Measurements from ENCODE around the gene C16orf96.

GRCh38 chr16:4574919-4575705, 19.0 kb downstream of the C16orf96 start:
- TF ChIP-seq, protein P1, sequence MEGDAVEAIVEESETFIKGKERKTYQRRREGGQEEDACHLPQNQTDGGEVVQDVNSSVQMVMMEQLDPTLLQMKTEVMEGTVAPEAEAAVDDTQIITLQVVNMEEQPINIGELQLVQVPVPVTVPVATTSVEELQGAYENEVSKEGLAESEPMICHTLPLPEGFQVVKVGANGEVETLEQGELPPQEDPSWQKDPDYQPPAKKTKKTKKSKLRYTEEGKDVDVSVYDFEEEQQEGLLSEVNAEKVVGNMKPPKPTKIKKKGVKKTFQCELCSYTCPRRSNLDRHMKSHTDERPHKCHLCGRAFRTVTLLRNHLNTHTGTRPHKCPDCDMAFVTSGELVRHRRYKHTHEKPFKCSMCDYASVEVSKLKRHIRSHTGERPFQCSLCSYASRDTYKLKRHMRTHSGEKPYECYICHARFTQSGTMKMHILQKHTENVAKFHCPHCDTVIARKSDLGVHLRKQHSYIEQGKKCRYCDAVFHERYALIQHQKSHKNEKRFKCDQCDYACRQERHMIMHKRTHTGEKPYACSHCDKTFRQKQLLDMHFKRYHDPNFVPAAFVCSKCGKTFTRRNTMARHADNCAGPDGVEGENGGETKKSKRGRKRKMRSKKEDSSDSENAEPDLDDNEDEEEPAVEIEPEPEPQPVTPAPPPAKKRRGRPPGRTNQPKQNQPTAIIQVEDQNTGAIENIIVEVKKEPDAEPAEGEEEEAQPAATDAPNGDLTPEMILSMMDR (IDR thresholded peaks at IDR 0.05; ENCODE audit: low read depth, low read length, missing input control) = no peak
- TF ChIP-seq MAX (IDR thresholded peaks at IDR 0.05) = no peak
- TF ChIP-seq, protein P2, sequence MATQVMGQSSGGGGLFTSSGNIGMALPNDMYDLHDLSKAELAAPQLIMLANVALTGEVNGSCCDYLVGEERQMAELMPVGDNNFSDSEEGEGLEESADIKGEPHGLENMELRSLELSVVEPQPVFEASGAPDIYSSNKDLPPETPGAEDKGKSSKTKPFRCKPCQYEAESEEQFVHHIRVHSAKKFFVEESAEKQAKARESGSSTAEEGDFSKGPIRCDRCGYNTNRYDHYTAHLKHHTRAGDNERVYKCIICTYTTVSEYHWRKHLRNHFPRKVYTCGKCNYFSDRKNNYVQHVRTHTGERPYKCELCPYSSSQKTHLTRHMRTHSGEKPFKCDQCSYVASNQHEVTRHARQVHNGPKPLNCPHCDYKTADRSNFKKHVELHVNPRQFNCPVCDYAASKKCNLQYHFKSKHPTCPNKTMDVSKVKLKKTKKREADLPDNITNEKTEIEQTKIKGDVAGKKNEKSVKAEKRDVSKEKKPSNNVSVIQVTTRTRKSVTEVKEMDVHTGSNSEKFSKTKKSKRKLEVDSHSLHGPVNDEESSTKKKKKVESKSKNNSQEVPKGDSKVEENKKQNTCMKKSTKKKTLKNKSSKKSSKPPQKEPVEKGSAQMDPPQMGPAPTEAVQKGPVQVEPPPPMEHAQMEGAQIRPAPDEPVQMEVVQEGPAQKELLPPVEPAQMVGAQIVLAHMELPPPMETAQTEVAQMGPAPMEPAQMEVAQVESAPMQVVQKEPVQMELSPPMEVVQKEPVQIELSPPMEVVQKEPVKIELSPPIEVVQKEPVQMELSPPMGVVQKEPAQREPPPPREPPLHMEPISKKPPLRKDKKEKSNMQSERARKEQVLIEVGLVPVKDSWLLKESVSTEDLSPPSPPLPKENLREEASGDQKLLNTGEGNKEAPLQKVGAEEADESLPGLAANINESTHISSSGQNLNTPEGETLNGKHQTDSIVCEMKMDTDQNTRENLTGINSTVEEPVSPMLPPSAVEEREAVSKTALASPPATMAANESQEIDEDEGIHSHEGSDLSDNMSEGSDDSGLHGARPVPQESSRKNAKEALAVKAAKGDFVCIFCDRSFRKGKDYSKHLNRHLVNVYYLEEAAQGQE (IDR thresholded peaks at IDR 0.05) = no peak
- TF ChIP-seq, protein P3, sequence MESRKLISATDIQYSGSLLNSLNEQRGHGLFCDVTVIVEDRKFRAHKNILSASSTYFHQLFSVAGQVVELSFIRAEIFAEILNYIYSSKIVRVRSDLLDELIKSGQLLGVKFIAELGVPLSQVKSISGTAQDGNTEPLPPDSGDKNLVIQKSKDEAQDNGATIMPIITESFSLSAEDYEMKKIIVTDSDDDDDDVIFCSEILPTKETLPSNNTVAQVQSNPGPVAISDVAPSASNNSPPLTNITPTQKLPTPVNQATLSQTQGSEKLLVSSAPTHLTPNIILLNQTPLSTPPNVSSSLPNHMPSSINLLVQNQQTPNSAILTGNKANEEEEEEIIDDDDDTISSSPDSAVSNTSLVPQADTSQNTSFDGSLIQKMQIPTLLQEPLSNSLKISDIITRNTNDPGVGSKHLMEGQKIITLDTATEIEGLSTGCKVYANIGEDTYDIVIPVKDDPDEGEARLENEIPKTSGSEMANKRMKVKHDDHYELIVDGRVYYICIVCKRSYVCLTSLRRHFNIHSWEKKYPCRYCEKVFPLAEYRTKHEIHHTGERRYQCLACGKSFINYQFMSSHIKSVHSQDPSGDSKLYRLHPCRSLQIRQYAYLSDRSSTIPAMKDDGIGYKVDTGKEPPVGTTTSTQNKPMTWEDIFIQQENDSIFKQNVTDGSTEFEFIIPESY (IDR thresholded peaks at IDR 0.05) = no peak
- no peak for TF ChIP-seq SP1 (IDR thresholded peaks at IDR 0.05)

All from liver (tissue), 3 donors.